ENCODE data around the gene MROH2A.

The MROH2A gene

GRCh38 chr2:233761040-233761769 is 16.9 kb upstream of the MROH2A start:
- no peak for DNase-seq

GRCh38 chr2:233764264-233764663 is 13.9 kb upstream of the MROH2A start:
- no peak for DNase-seq

- DNase-seq, result no peak
Observed at GRCh38 chr2:233764761-233765160, 13.4 kb upstream of the MROH2A start.

GRCh38 chr2:233766416-233766815 is 11.7 kb upstream of the MROH2A start:
- no peak for DNase-seq

- DNase-seq, result no peak
Observed at GRCh38 chr2:233768076-233768475, 10.1 kb upstream of the MROH2A start.

- no peak for DNase-seq
Observed at GRCh38 chr2:233769260-233769659, 8.9 kb upstream of the MROH2A start.

GRCh38 chr2:233772153-233772552 is 6.0 kb upstream of the MROH2A start:
- no peak for DNase-seq

- no peak for DNase-seq
Observed at GRCh38 chr2:233772583-233772982, 5.5 kb upstream of the MROH2A start.

GRCh38 chr2:233773854-233774253 is 4.3 kb upstream of the MROH2A start:
- no peak for DNase-seq

GRCh38 chr2:233775414-233775813 is 2.7 kb upstream of the MROH2A start:
- DNase-seq, result no peak

- no peak for DNase-seq
Observed at GRCh38 chr2:233779722-233780121, 1.6 kb downstream of the MROH2A start.

- DNase-seq, result no peak
Observed at GRCh38 chr2:233780771-233781170, 2.6 kb downstream of the MROH2A start.

- DNase-seq, result no peak
Observed at GRCh38 chr2:233789554-233789953, 11.4 kb downstream of the MROH2A start.

- no peak for DNase-seq
Observed at GRCh38 chr2:233791151-233791882, 13.2 kb downstream of the MROH2A start.

- DNase-seq, result no peak
Observed at GRCh38 chr2:233791883-233792329, 13.8 kb downstream of the MROH2A start.

GRCh38 chr2:233792720-233793119 is 14.6 kb downstream of the MROH2A start:
- no peak for DNase-seq

- DNase-seq, result no peak
Observed at GRCh38 chr2:233793465-233794127, 15.5 kb downstream of the MROH2A start.

GRCh38 chr2:233794128-233794658 is 16.1 kb downstream of the MROH2A start:
- no peak for DNase-seq

- no peak for DNase-seq
Observed at GRCh38 chr2:233795735-233796171, 17.6 kb downstream of the MROH2A start.

- no peak for DNase-seq
Observed at GRCh38 chr2:233796254-233796653, 18.1 kb downstream of the MROH2A start.

- no peak for DNase-seq
Observed at GRCh38 chr2:233798335-233799086, 20.4 kb downstream of the MROH2A start.

GRCh38 chr2:233799087-233799665 is 21.0 kb downstream of the MROH2A start:
- DNase-seq, result peak; percentile 10

Measured in NCI-H1694 (cell line).